Activated T-cell treated with anti-CD3 and anti-CD28 coated beads, Interleukin-2, amount 50 U/mL, for 72 hours (primary cell): ENCODE data around the gene C1orf232. TPM values are rescaled to one million over a fixed set of nuclear protein-coding genes. Genes with fewer than 3 reads are reported as not detected.

Experiments
- ATAC-seq, 2 donors: fragments of 150-1000 bp; cut with Tn5 transposase; replicated peaks in 1 of 2; 2 replicates each; pipeline ENCODE4 v1.10.0; 2021; ENCODE audit warnings: moderate library complexity in 2 of 2, mild to moderate bottlenecking in 1 of 2
- DNase-seq, 2 donors: peaks; one replicate each; pipeline ENCODE4 v3.0.0; 2021 to 2022; ENCODE audit warnings: mixed read lengths in 1 of 2
- H3K27ac Mint-ChIP-seq: one replicate; pipeline ENCODE4 v1.8.0; 2022; ENCODE audit warnings: mild to moderate bottlenecking, moderate library complexity, mixed read lengths
- H3K27me3 Mint-ChIP-seq: one replicate; pipeline ENCODE4 v1.8.0; 2022; ENCODE audit warnings: low read depth, mixed read lengths
- H3K36me3 Mint-ChIP-seq, 2 donors: one replicate each; pipeline ENCODE4 v1.8.0; 2022; ENCODE audit warnings: mixed read lengths in 2 of 2, mild to moderate bottlenecking in 1 of 2; ENCODE audit not compliant: insufficient read depth in 2 of 2
- H3K4me1 Mint-ChIP-seq: one replicate; pipeline ENCODE4 v1.8.0; 2022; ENCODE audit warnings: low read depth, mixed read lengths
- H3K4me3 Mint-ChIP-seq, 2 donors: one replicate each; pipeline ENCODE4 v1.8.0; 2022; ENCODE audit warnings: mild to moderate bottlenecking in 2 of 2, mixed read lengths in 2 of 2, moderate library complexity in 2 of 2
- H3K9me3 Mint-ChIP-seq, 2 donors: one replicate each; pipeline ENCODE4 v1.8.0; 2022; ENCODE audit warnings: mixed read lengths in 2 of 2
- total RNA-seq, 2 donors: library from RNA; stranded (reverse); gene quantifications; one replicate each; pipeline ENCODE4 v1.2.3, GENCODE V29; 2022

Gene C1orf232
- total RNA-seq, 2 donors from 2014 or later: not detected

GRCh38 chr1:26158908-26159742, 9.6 kb downstream of the C1orf232 start, which contains the start of gene FAM110D:
TSS of gene FAM110D (plus strand) at chr1:26159079. CDS start at chr1:26161292, 2,213 bp downstream.
- Mint-ChIP-seq H3K9me3 (no peaks in the 10 kb centered on the region), H3K36me3 (no peaks in the 10 kb centered on the region), H3K27ac (no peak within 1 kb of the TSS), H3K4me1 (peaks cover 9% of the 10 kb centered on the region), H3K4me3 (no peak within 1 kb of the TSS), H3K27me3 (peaks cover 58% of the 10 kb centered on the region)
- ATAC-seq (no peak), DNase-seq (no peak)

DNA sequence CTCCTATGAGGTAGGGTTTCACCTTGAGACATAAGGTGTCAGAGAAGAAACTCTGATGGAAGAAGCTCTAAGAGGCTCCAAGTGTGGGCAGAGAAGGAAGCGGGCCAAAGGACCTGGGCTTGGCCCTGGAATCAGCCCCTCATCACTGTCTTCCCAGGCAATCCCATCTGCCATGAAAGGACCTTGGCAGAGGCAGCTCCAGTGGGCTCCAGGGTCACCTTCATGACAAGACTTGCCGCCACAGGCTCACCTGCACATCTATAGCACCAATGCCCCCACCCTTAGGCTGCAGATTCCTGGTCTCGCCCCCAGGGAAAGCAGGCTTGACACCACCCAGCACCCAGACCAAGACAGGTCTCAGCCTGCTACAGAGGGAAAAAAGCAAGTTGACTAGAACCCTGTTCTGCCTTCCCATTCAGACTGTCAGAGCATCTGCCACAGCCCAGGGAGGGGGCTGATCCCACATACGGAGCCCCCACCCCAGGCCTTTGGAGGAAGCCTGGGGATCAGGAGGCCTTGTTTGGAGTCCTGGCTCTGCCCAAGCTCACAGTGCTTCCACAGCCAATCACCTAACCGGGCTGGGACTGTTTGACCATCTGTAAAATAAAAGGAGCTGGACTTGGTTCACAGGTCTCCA, 10.4 kb downstream of the C1orf232 start:
- Mint-ChIP-seq H3K36me3 (no peaks in the 10 kb centered on the region), H3K9me3 (no peaks in the 10 kb centered on the region), H3K27me3 (peaks cover 58% of the 10 kb centered on the region), H3K4me3 (no peak overlapping the region), H3K4me1 (peaks cover 9% of the 10 kb centered on the region), H3K27ac (no peak overlapping the region)
- DNase-seq: no peak
- ATAC-seq: no peak

DNA sequence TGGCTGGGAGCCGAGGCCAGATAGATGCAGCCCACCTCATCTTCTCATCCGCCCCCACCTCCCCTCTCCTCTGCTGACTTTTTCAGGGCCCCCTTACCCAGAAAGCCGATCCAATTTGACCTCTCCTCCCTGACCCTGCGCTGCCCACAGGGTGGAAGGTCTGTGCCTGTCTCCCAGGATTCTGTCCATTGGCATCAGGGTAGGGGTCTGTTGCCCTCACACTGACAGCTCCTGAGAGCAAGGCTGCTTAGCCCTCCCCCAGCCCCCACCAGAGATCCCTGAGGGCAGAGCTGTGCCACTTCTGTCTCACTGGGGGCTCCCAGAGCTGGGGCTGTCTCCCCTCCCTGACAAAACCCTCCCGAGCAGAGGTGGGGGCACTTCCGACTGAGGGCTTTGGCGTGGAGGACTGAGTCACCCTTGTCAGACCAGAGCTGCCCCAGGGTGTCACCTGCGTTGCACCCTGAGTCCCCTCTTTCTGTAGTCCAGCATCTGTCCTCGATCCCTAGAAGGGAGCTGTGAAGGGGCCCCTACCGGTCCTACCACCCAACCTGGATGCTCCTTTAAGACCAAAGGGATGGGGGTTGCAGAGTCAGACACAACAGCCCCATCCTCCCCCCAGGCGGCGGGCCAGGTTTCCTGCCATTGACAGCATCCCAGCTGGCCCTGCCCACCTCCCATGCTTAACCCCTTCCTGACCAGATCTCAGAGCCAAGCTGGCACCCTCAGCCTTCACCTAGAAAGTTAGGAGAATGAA, 12.3 kb downstream of the C1orf232 start:
- no peak for DNase-seq
- Mint-ChIP-seq H3K36me3 (no peaks in the 10 kb centered on the region), H3K27me3 (peaks cover 44% of the 10 kb centered on the region), H3K27ac (no peak overlapping the region), H3K4me3 (no peak overlapping the region), H3K4me1 (peaks cover 4% of the 10 kb centered on the region), H3K9me3 (no peaks in the 10 kb centered on the region)
- ATAC-seq: no peak

DNA sequence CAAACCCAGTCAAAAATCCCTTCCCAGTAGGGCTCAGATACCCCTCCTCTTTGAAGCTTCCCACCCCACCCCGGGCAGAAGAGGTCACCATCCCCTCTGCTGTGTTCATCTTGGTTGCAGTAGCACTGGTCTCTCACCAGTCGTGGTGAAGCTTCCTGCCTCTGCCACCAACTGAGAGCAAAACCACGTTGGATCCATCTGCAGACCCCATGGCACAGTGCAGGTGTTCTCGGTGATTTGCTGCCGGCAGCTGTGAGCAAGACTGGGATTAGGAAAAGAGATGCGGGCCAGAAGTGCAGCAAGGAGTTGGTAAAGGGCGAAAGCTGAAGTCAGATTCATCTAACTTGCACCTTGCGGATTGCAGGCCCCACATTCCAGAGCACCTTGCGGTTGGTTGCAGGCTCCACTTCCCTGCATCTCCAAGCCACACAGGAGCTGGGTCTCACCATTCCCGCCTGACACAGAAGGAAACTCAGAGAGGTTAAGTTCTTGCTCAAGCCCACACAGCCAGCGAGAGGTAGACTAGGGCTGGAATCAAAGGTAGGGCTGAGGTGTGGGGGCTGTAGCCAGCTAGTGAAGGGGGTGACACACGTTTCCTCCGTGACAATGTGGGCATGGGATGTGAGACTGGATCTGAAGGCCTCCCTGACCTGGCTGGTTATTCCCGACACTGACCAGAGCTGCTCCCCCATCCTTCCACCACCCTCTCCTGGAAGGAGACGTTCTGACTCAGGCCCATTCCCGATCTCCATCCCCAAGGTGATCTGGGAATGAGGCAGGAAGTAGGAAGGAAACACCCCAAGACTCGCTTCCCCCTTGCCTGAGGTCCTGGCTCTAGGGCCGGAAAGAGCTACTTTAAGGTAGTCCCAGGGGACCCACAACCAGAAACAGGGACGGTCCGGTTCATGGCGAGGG, 13.1 kb downstream of the C1orf232 start:
- H3K27ac Mint-ChIP-seq: no peak overlapping the region
- H3K9me3 Mint-ChIP-seq: no peaks in the 10 kb centered on the region
- no peak for DNase-seq
- H3K4me3 Mint-ChIP-seq: no peak overlapping the region
- H3K4me1 Mint-ChIP-seq: peaks cover 4% of the 10 kb centered on the region
- H3K27me3 Mint-ChIP-seq: peaks cover 44% of the 10 kb centered on the region
- no peaks in the 10 kb centered on the region for H3K36me3 Mint-ChIP-seq
- ATAC-seq: no peak

DNA sequence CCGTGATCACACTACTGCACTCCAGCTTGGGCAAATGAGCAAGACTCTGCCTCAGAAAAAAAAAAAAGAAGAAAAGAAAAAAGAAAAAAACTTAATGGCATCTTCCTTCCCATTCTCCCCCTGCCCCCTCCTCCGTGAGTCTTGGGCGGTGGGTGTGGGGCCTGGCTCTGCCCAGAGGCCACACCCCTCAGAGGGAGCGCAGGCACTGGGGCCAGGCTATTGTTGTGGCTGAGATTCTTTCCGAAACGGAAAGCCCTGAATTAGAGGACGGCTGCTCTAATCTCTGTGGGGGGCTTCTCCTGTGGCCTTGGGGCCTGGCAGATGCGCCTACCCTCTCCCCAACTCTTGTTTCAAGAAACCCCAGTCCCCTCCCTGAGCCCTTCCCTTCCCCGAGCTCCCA, 14.0 kb downstream of the C1orf232 start:
- no peaks in the 10 kb centered on the region for H3K36me3 Mint-ChIP-seq
- H3K4me1 Mint-ChIP-seq: peaks cover 4% of the 10 kb centered on the region
- no peak overlapping the region for H3K27ac Mint-ChIP-seq
- H3K4me3 Mint-ChIP-seq: no peak overlapping the region
- no peaks in the 10 kb centered on the region for H3K9me3 Mint-ChIP-seq
- H3K27me3 Mint-ChIP-seq: peaks cover 43% of the 10 kb centered on the region
- DNase-seq (no peak), ATAC-seq (no peak)

GRCh38 chr1:26153966-26154532, 14.7 kb downstream of the C1orf232 start:
- Mint-ChIP-seq H3K27me3 (peaks cover 36% of the 10 kb centered on the region), H3K36me3 (no peaks in the 10 kb centered on the region), H3K9me3 (no peaks in the 10 kb centered on the region), H3K27ac (no peak overlapping the region), H3K4me3 (no peak overlapping the region), H3K4me1 (peaks cover 4% of the 10 kb centered on the region)
- ATAC-seq (no peak), DNase-seq (no peak)

- ATAC-seq: no peak
- Mint-ChIP-seq H3K27me3 (peaks cover 3% of the 10 kb centered on the region), H3K36me3 (no peaks in the 10 kb centered on the region), H3K9me3 (no peaks in the 10 kb centered on the region), H3K4me3 (no peak overlapping the region), H3K27ac (no peak overlapping the region), H3K4me1 (no peaks in the 10 kb centered on the region)
- DNase-seq: no peak
These were observed 19.9 kb downstream of the C1orf232 start for GRCh38 chr1:26148887-26149286.

- H3K9me3 Mint-ChIP-seq: no peaks in the 10 kb centered on the region
- DNase-seq (no peak), ATAC-seq (no peak)
- no peaks in the 10 kb centered on the region for H3K4me1 Mint-ChIP-seq
- no peak overlapping the region for H3K27ac Mint-ChIP-seq
- no peaks in the 10 kb centered on the region for H3K27me3 Mint-ChIP-seq
- no peak overlapping the region for H3K4me3 Mint-ChIP-seq
- no peaks in the 10 kb centered on the region for H3K36me3 Mint-ChIP-seq
These were observed 22.8 kb downstream of the C1orf232 start for GRCh38 chr1:26145960-26146294.

DNA sequence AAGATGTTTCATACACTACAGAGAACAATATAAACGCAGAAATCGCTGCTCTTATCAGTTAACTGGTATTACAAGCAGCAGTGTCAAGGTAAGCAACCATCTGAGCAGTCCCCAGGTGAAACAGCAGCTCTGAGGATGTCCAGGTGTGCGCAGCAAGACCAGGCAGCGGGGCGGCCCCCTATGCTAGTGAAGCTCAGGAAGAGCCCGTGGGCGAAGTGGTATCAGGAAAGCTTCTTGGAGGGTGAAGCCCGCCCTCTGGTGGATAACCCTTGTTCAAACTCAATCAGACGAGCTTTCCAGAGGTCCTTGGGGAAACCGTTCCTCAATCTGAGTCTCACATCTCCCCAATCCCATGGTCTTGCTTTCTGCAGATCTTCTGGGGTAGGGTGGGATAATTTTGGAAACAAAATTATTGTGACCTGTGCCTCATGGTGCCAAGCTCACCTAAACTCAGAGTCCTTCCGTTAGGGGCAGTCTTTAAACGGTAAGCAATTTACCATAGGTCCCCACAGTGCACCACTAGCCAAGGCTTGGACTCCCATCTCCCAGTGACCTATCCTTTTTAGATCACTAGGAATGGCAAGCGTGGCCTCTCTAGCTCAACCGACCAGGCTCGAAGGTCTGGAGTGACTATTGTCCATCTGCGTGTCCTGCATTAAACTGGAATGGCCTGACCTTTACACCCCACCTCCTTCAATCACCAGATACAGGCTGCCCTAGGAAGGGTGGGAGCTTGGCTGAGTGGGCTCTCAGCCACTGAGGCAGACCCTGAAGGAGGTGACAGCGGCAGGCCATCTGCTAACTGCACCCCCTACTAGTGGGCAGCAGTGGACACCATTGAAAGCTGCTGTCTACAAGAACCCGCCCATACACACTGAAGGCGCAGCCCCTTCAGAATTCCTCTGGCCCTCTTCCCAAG, 23.5 kb downstream of the C1orf232 start:
- no peaks in the 10 kb centered on the region for H3K36me3 Mint-ChIP-seq
- no peaks in the 10 kb centered on the region for H3K4me1 Mint-ChIP-seq
- H3K4me3 Mint-ChIP-seq: no peak overlapping the region
- H3K27me3 Mint-ChIP-seq: no peaks in the 10 kb centered on the region
- no peak overlapping the region for H3K27ac Mint-ChIP-seq
- peak; percentile 87 to 91 for ATAC-seq
- DNase-seq: peak; percentile 70 to 83
- no peaks in the 10 kb centered on the region for H3K9me3 Mint-ChIP-seq

DNA sequence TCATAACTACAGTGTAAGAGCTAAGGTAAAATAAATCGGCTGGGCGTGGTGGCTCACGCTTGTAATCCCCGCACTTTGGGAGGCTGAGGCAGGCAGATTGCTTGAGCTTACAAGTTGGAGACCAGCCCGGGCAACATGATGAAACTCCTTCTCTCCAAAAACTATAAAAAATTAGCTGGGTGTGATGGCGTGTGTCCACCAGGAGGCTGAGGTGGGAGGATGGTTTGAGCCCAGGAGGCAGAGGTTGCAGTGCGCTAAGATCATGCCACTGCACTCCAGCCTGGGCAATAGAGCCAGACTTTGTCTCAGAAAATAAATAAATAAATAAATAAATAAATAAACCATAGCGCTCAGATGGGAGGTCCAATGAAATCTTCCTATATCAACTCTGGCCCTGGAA, 26.6 kb downstream of the C1orf232 start:
- Mint-ChIP-seq H3K36me3 (no peaks in the 10 kb centered on the region), H3K4me3 (no peak overlapping the region), H3K9me3 (no peaks in the 10 kb centered on the region), H3K4me1 (peaks cover 6% of the 10 kb centered on the region), H3K27me3 (no peaks in the 10 kb centered on the region), H3K27ac (no peak overlapping the region)
- no peak for DNase-seq
- ATAC-seq: no peak

DNA sequence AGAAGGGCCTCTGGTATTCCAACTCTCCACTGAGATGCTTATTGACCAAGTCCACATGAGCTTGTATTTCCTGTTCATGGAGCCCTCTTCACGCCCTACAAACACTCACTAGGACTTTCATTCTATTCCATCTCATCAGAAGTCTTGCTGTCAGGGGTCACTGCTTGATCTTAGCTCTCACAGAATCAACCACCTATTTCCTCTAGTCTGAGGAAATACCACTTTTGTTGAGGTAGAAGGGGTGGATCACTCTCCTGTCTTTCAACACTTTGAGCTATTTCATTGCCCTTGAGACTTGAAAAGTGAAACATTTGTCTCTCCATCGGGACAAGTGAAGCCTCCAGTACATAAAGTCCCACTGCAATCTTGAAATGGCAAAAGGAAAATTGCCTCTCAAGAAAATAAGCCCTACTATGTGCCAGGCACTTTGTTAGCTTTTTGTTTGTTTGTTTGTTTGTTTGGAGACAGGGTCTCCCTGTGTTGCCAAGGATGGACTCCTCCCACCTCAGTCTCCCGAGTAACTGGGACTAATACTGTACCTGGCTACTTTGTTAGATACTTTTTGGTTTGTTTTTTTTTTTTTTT, 29.7 kb downstream of the C1orf232 start:
- no peak for ATAC-seq

More for the DNA sequence above, 29.7 kb downstream of the C1orf232 start:
- H3K27me3 Mint-ChIP-seq: no peaks in the 10 kb centered on the region
- no peak for DNase-seq
- peaks cover 0 to 4% of the 10 kb centered on the region in 2 donors for H3K36me3 Mint-ChIP-seq
- peaks cover 6% of the 10 kb centered on the region for H3K4me1 Mint-ChIP-seq
- no peak overlapping the region for H3K4me3 Mint-ChIP-seq
- no peak overlapping the region for H3K27ac Mint-ChIP-seq
- H3K9me3 Mint-ChIP-seq: no peaks in the 10 kb centered on the region
